ENCODE measurements around the gene TEX11.
"Not testable (repeated sequence)": the region's sequence is repeated elsewhere in the genome, so short reads cannot be mapped to it uniquely, and the experiment has no call there.

DNA sequence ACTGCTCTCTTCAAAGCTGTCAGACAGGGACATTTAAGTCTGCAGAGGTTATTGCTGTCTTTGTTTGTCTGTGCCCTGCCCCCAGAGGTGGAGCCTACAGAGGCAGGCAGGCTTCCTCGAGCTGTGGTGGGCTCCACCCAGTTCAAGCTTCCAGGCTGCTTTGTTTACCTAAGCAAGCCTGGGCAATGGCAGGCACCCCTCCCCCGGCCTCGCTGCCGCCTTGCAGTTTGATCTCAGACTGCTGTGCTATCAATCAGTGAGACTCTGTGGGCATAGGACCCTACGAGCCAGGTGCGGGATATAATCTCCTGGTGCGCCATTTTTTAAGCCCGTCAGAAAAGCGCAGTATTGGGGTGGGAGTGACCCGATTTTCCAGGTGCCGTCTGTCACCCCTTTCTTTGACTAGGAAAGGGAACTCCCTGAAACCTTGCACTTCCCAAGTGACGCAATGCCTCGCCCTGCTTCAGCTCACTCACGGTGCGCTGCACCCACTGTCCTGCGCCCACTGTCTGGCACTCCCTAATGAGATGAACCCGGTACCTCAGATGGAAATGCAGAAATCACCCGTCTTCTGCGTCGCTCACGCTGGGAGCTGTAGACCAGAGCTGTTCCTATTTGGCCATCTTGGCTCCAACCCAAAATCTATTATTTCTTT lies 338.5 kb downstream of the TEX11 start:
- TF ChIP-seq, protein P1, sequence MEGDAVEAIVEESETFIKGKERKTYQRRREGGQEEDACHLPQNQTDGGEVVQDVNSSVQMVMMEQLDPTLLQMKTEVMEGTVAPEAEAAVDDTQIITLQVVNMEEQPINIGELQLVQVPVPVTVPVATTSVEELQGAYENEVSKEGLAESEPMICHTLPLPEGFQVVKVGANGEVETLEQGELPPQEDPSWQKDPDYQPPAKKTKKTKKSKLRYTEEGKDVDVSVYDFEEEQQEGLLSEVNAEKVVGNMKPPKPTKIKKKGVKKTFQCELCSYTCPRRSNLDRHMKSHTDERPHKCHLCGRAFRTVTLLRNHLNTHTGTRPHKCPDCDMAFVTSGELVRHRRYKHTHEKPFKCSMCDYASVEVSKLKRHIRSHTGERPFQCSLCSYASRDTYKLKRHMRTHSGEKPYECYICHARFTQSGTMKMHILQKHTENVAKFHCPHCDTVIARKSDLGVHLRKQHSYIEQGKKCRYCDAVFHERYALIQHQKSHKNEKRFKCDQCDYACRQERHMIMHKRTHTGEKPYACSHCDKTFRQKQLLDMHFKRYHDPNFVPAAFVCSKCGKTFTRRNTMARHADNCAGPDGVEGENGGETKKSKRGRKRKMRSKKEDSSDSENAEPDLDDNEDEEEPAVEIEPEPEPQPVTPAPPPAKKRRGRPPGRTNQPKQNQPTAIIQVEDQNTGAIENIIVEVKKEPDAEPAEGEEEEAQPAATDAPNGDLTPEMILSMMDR (IDR thresholded peaks at IDR 0.05; ENCODE audit: low read depth, low read length, poor library complexity, severe bottlenecking): not testable (repeated sequence)
- not testable (repeated sequence) for TF ChIP-seq EZH2phosphoT487 (IDR thresholded peaks at IDR 0.05; ENCODE audit: borderline replicate concordance, low read length)

All from DOHH2 (cell line).